Placental epithelial cell (primary cell): ENCODE data around the gene PRR20B. TPM values are rescaled to one million over a fixed set of nuclear protein-coding genes. Genes with fewer than 3 reads are reported as not detected.

Experiments
- small RNA-seq: library from RNA; depleted of rRNA; stranded (forward); fragments of <200 nt; gene quantifications from one replicate; pipeline ENCODE3, GENCODE V24; 2012
- total RNA-seq: library from RNA; depleted of rRNA; stranded (reverse); fragments of >200 nt; gene quantifications from 2 replicates; pipeline ENCODE4 v1.2.3, GENCODE V29; 2012

The PRR20B gene
- total RNA-seq: not detected in 2 replicates

DNA sequence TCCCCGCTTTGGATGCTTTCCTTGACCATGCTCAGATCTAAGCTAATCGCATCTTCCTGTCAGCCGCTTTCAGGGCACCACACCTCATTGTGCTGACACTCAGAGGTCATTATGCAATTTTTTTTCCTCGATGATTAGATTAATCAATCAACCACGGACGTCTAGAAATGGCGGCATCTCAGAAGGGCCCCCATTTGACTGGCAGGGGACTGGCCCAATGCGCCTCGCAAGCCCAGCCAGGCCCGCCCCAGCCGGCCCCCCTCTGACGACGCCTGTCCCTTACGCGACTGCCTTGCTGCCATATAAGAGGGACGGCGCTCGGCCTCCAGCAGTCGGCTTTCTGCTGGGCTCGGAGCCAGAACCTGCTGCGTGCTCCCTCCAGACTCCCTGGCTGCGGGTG, at the start of gene PRR20B:
Gene PRR20B, plus strand, starts transcription at position 301 of the 400 bp plus-strand sequence. CDS start 387 bp downstream, outside the sequence.

DNA sequence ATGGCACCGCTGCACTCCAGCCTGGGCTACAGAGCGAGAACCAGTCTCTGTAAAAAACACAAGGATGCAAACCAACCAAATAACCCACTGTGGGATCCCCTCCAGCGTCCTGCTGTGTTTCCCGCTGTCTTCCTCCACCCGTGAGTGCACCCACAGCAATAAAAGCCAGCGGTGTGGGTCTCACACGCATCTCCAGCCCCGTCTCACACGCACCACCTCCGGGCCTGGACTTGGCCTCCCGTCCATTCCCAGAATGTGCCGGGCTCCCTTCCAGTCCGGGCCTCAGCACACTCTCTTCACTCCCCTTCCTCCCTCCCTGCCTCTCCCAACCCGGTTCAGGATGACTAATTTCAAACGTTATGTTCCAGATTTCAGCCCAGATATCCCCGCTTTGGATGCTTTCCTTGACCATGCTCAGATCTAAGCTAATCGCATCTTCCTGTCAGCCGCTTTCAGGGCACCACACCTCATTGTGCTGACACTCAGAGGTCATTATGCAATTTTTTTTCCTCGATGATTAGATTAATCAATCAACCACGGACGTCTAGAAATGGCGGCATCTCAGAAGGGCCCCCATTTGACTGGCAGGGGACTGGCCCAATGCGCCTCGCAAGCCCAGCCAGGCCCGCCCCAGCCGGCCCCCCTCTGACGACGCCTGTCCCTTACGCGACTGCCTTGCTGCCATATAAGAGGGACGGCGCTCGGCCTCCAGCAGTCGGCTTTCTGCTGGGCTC, 6.9 kb upstream of the PRR20B start, which contains the start of gene PRR20A:
Gene PRR20A, plus strand, starts transcription at position 684 of the 734 bp plus-strand sequence. CDS start 387 bp downstream, outside the sequence.

DNA sequence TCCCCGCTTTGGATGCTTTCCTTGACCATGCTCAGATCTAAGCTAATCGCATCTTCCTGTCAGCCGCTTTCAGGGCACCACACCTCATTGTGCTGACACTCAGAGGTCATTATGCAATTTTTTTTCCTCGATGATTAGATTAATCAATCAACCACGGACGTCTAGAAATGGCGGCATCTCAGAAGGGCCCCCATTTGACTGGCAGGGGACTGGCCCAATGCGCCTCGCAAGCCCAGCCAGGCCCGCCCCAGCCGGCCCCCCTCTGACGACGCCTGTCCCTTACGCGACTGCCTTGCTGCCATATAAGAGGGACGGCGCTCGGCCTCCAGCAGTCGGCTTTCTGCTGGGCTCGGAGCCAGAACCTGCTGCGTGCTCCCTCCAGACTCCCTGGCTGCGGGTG, 6.5 kb downstream of the PRR20B start, which contains the start of gene PRR20C:
Gene PRR20C, plus strand, starts transcription at position 301 of the 400 bp plus-strand sequence. CDS start 387 bp downstream, outside the sequence.

DNA sequence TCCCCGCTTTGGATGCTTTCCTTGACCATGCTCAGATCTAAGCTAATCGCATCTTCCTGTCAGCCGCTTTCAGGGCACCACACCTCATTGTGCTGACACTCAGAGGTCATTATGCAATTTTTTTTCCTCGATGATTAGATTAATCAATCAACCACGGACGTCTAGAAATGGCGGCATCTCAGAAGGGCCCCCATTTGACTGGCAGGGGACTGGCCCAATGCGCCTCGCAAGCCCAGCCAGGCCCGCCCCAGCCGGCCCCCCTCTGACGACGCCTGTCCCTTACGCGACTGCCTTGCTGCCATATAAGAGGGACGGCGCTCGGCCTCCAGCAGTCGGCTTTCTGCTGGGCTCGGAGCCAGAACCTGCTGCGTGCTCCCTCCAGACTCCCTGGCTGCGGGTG, 13.0 kb downstream of the PRR20B start, which contains the start of gene PRR20D:
Gene PRR20D, plus strand, starts transcription at position 301 of the 400 bp plus-strand sequence. CDS start 387 bp downstream, outside the sequence.

DNA sequence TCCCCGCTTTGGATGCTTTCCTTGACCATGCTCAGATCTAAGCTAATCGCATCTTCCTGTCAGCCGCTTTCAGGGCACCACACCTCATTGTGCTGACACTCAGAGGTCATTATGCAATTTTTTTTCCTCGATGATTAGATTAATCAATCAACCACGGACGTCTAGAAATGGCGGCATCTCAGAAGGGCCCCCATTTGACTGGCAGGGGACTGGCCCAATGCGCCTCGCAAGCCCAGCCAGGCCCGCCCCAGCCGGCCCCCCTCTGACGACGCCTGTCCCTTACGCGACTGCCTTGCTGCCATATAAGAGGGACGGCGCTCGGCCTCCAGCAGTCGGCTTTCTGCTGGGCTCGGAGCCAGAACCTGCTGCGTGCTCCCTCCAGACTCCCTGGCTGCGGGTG, 19.6 kb downstream of the PRR20B start, which contains the start of gene PRR20E:
Gene PRR20E, plus strand, starts transcription at position 301 of the 400 bp plus-strand sequence. CDS start 387 bp downstream, outside the sequence.

Small RNA genes within 50 kb of the gene (small RNA-seq; reads per million reads assigned to genes)
- gene PRR20FP: not detected

Other genes starting within 250 kb of the PRR20B start
- not detected in 2 replicates for gene PRR20A, start 6.6 kb upstream of the PRR20B start, total RNA-seq
- not detected in 2 replicates for gene PRR20C, start 6.6 kb downstream of the PRR20B start, total RNA-seq
- gene PRR20D, start 13.1 kb downstream of the PRR20B start, total RNA-seq: not detected in 2 replicates
- gene PRR20E, start 19.7 kb downstream of the PRR20B start, total RNA-seq: not detected in 2 replicates